GM21526 (cell line): ENCODE results near the gene DDX56.

ENCODE experiments used
- ATAC-seq: cut with Tn5 transposase; IDR thresholded peaks from one replicate; pipeline ENCODE4 v1.9.1; 2021; ENCODE audit warnings: moderate library complexity; ENCODE audit not compliant: unreplicated experiment, low FRiP score

Gene DDX56

DNA sequence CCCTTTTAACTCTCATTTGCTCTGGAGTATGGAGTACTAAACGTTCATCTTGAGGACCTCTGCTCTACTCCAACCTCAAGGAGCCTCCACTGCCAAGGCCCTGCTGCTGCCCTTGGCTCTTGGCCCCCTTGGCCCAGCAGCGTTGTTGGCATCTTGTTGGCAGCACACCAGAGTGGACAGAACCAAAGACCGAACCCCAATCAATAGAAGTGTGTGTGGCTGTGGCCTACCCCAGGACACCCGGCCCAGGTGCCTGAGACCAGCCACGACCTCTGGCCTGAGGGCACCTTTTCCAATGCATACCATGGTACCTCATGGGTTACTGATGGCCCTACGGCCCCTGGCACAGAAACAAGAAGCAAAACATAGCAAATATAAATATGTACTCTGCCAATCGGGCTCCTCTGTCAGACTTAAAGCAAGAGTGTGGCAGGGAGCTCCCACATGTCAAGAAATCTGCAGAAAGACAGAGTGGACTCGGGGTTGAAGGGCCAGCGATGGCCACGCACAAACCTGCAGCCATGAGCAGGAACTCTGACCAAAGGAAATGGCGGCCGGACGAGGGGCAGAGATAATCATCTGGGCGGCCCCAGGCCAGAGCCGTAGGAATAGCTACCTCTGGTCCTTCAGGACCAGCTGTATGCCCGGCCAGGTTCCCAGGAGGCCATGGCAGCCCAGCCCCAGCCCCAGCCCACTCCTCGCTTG, 35.5 kb downstream of the DDX56 start:
- no peak for ATAC-seq

DNA sequence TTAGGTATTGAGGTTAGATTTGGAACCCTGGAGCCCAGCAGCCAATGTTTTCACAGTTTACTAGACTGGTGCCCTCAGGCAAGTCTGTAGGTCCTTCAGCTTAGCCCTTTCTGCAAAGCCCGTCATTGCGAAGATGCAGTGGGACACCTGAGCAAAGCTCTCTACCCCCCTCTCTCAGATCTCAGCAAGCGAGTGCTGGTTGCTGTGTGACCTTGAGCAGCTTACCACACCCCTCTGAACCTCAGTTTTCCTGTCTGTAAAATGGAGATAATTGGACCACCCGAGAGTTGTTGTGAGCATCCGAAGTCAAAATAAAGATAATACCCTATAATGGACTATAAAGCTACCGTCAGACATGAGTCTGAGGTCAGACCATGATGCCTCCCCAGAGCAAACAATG, 36.3 kb downstream of the DDX56 start:
- no peak for ATAC-seq

DNA sequence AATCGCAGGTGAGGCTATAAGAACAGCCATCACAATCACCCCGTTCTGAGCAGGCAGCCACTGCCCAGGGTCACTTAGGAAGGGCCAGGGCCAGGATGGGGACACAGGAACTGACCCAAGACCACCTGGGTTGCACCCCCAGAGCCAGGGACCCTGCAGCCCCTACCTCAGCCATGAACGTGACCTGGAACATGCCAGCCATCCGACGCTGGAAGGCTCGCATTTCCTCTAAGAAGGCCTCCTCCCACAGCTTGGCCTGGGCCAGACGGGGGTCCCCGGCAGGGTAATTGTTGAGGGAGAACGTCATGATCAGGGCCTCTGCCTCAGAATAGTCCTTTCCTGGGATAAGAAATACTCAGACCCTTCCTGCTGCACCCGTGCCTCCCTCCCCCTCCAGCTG, 37.6 kb downstream of the DDX56 start:
- no peak for ATAC-seq

DNA sequence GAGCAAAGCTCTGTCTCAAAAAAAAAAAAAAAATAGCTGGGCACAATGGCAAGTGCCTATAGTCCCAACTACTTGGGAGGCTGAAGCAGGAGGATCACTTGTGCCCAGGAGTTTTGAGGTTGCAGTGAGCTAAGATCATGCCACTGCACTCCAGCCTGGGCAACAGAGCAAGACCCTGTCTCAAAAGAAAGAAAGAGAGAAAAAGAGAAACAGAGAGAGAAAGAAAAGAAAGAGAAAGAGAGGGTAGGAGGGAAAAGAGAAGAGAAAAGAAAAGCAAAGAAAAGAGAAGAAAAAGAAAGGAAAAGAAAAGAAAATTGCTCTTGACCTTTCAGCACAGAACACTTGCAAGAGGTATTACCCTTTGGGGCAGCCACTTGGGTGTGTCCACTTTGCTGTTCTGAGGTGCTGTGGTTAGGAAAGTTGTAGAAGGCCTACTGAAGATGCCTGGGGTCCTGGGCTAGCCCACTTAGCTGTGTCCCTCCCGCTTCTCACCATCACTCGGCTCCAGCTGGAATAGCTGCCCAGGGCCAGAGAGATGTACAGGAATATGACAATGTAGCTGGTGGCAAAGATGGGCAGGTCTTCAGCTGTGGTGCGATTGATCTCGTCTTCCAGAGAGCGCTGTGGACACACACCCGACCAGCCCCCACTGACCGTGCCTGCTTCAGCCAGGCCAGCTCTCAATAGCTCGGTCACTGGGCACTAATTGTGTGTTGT, 38.2 kb downstream of the DDX56 start:
- no peak for ATAC-seq

DNA sequence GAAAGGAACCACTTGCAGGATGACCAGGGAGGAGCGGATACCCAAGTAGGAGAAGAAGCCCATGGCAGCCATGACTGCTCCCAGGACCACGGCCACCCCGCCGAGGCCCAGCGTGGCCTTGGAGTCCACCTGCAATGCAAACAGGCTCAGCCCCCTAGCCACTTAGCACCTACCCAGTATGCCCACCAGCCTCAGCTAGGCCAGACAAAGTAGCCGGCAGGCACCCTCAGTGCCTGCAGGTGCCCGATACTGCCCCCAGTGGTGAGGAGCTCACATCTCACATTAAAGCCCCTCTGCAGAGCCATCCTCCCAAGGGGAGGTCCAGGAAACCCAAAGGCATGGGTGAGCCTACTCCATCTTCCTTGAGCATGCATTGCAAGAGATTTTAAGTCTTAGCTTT, 39.2 kb downstream of the DDX56 start:
- peak; percentile 50 for ATAC-seq

DNA sequence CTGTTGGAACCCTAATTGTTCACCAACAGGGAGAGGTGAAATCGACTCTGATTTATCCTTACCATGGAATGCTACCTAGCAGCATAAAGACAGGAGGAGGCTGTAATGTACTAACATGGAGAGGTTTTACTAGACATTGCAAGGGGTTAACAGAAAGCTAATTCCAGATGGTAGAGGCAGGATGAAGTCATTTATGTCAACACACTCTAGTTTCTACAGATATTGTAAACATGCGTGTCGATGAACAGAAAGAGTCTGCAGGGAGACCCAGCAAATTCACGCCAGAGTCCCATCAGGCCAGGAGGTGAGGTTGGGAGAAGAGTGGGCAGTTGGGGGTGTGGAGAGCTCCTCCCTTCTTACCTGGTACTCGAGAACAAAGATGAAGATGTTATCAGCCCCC, 39.6 kb downstream of the DDX56 start:
- ATAC-seq, result no peak

DNA sequence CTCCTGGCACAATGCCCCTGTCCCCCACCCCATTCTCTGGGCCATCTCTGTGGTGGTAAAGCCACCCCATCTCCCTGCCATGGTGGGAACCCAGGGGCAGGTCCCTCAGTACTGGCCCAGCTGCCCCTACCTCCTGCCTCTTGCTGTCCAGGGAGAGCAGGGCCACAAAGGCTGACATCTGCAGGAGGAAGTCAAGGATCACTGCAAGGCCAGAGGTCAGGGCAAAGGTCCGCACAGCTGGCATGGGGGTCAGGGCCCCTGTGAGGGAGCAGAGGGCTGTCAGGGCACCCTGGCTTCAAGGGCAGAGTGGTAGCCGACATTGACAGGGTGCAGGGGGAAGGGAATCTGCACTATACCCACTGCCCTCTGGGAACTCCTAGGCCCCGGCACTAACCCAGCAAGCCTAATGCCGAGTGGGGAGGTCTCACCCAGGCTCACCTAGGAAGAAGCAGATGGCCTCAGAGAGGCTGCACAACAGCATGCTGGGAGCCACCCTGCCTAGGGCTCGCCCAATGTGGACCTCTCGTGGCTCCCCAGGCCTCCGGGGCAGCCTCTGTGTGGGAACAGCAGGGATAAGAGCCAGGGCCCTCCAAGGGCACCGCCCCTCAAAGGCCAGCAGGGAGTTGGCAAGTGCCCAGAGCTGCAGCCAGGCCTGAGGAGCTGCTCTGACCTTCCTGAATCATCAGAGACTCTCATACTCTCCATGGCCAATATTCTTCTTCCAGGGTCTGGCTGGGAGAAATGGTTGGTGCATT, 40.2 kb downstream of the DDX56 start:
- no peak for ATAC-seq

DNA sequence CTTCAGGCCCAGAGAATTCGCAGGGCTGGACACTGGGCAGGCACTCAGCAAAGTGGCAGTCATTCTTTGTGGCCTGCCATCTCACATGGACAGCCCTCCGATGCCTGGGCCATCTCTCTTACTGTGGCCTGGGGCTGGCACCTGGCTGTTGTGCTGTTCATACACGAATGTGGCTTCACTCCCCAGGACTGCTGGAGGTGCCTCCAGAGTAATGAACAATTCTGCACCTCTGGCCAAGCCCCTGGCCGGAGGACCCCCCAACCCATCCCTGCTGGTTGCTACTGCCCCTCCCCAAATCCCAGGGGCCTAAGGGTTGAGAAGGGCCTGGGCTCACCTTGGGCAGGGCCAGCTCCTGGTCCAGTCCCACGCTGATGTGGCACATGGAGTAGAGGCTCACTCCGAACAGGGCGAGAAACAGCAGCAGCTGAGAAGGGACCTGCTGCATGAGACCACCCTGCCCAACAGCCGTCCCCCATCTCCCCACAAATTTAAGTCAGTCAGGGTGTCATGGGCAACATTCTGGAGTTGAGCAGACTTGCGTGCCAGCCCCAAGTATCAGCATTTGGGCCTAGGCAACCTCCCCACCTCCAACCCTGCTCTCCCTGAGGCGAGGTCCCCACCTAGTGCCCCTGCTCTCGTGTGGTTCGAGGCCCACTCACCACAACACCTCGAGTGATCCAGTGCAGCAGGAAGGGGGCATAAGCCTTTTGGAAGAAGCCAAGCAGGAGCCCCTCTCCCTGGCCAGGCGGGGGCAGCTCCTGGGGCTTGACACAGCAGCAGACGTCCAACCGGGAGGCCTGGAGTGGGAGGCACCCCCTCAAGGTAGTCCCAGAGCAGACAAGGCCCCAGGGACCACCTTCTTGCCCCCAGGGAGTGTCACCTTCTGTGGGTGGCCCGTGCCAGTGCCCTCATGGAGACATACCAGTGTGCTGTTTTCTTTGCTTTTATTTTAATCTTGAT, 42.0 kb downstream of the DDX56 start:
- no peak for ATAC-seq

DNA sequence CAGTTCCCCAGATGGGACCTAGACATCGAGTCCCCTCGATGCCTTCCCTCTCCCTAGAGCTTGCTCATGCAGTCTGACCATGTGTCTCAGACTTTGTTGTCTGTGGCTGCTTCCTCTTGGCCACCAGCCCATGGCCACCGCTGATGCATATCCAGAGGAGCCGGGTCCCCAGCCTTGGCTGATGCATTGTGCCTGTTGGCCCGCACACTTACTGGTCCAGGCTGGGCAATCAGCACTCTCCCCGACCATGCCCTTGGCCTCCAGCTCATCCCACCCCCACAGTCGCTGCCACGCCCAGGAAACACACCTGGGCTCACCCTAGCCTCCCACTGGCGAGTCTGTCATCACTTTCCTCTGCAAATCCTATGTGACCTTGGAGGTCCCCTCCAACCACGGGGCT, 42.7 kb downstream of the DDX56 start:
- no peak for ATAC-seq

DNA sequence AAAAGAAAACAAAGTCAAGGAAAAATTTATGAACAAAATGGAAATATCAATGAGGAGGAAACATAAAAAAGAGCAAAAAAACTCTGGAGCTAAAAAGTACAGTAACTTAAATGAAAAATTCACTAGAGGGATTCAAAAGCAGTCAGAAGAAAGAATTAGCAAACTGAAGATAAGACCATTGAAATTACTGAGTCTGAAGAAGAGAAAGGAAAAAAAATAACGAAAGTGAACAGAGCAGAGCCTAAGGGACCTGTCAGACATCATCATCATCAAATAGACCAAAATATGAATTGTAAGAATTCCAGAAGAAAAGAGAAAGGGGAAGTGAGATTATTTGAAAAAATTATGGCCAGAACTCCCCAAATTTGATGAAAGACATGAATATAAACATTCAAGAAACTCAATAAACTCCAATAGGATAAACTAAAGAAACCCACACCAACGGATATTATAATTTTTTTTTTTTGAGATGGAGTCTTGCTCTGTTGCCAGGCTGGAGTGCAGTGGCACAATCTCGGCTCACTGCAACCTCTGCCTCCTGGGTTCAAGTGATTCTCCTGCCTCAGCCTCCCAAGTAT, 48.8 kb downstream of the DDX56 start:
- no peak for ATAC-seq

DNA sequence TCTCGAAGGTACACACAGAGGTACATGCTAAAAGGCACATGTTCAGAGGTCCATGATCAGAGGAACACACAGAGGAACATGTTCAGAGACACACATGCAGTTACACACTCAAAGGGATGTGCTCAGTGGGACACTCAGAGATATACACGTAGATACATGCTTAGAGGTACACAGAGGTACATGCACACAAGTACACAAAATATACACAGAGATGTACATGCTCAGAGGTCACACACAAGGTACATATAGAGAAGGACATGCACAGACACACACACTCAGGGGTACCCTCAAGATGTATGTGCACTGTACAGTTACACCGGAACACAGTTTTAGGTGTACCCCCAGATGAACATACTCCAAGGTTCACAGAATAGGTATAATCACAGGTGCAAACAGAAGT, 51.4 kb downstream of the DDX56 start:
- no peak for ATAC-seq

DNA sequence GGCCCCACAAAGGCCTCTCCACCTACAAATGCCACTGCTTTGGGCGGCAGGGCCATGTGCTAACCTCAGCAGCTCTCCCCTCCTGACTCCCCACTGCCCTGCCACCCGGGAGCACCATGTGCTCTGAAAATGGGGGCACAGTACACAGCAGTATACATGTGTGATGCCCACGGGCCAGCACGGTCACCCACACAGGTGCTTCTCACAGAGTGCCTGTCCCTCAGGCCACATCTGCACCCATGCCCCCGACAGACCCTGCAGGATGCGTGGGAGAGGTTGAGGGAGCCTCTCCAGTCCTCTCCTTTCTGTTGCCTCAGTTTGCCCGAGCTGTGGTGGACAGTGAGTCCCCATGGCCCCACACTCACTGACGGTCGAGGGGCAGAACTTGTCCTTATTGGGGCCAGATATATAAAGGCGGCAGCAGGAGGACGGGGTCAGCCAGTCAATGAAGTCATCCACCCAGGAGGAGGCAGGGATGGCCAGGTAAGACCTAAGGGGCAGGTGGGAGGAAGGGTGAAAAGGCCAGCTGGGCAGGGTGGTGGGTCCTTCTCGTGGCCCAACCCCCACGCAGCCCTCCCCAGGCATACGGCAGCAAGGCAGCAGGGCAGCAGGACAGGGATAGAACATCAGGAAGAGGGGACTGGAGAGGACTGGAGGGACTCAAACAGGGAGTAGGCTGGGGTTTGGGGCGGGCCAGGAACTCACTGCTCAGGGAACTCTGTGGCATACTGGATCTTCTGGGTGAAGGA, 52.2 kb downstream of the DDX56 start:
- no peak for ATAC-seq

DNA sequence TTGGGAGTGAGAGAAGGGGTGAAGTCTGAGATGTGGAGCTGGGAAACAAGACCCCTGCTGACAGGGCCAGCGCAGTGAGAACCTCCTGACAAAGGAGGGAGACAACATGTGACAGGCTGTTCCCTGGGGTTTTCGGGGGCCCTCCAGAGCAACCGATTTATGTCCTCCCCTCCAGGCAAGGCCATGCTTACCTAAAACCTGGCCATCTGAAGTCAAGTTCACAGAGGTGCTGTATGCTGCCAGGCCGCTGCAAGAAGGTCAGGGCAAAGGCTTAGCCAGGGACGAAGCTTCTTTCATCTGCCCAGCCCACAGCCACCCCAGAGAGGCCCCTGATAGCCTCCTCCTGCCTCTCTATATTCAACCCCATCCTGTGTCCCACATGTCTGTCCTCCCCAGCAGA, 53.1 kb downstream of the DDX56 start:
- no peak for ATAC-seq

DNA sequence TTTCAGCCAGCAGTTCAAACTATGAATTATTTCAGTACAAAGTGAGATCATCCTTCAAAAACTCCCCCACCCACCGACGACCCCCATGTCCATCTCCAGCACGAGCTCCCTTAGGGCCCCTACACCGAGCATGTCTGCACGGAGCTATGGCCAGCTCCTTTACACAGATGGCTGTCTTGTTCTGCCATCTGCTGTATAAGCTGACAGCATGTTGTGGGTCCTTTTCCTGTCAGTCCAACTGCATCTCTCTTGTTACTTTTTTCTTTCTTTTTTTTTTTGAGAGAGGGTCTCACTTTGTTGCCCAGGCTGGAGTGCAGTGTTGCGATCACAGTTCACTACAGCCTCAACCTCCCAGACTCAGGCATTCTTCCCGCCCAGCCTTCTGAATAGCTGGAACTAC, 54.2 kb downstream of the DDX56 start:
- no peak for ATAC-seq

DNA sequence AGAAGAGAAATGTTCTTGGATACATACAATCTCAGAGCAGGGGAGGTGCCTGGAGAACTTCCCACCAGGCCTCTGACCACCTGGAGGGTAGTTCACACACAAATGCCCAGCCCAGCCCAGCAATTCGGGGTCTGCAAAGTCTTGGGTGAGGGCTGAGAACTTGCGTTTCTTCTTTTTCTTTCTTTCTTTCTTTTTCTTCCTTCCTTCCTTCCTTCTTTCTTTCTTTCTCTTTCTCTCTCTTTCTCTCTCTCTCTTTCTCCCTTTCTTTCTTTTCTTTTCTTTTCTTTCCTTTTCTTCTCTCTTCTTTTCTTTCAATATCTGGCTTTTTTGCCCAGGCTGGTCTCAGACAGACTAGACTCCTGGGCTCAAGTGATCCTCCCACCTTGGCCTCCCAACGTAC, 54.9 kb downstream of the DDX56 start:
- ATAC-seq, result no peak

DNA sequence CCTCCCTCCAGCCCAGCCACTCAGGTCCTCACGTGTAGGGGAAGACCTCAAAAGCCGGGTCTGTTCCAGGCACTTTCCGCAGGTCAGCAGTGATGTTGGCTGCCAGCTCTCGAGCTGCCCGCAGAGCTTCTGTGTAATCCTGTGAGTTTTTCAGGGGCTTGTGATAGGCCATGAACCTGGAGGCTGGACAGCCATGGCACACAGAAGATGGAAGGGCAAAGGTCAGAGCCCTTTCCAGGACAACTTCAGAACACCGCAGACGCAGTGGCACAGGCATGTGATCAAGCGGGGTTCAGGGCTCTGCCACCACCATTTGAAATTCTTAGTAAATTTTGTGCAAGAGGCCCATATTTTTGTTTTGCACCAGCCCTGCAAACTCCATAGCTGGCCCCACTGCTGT, 56.5 kb downstream of the DDX56 start:
- no peak for ATAC-seq
